B cell (primary cell): ENCODE results near the gene ALKBH4. TPM values are rescaled to one million over a fixed set of nuclear protein-coding genes. Genes with fewer than 3 reads are reported as not detected.
A peak's percentile ranks its signal among the peaks of the same experiment; 100 is the strongest.

Experiments
- ATAC-seq: fragments of 200-7000 bp; cut with Tn5 transposase; one replicate; pipeline ENCODE4 v1.10.0; 2021; ENCODE audit warnings: low read depth, mild to moderate bottlenecking, moderate number of reproducible peaks, moderate library complexity
- CTCF ChIA-PET: fragments of 350-600 bp; sonication (Branson Sonifier 250); formaldehyde crosslinking; loops from one replicate; lab custom pipeline; 2021; ENCODE audit warnings: antibody characterized with exemption, inconsistent platforms; lab: Charles Lee
- POLR2A ChIA-PET: fragments of 350-600 bp; sonication (Branson Sonifier 250); formaldehyde crosslinking; loops from one replicate; lab custom pipeline; 2021; ENCODE audit warnings: antibody characterized with exemption; lab: Charles Lee
- DNase-seq: peaks from one replicate; pipeline ENCODE4 v3.0.0; 2013
- H2AFZ ChIP-seq: 2 replicates; pipeline ENCODE4 v1.6.1; 2012; ENCODE audit warnings: mild to moderate bottlenecking, low read depth, low read length; ENCODE audit not compliant: insufficient read depth, poor library complexity, severe bottlenecking
- H3K27ac ChIP-seq, 2 donors: 1 replicate in 1 of 2; 2 replicates in 1 of 2; pipeline ENCODE4 v1.5.1; 2012 to 2013; ENCODE audit warnings: low read length in 2 of 2, mild to moderate bottlenecking in 2 of 2, moderate library complexity in 1 of 2
- H3K27me3 ChIP-seq, 4 experiments: fragments of 200-600 bp in 1 of 4; sonication (generic) in 1 of 4; replicated peaks in 1 of 4; 1 replicate in 2 of 4; 2 replicates in 2 of 4; pipeline versions ENCODE4 v1.6.1 to v1.7.0; 2013 to 2016; ENCODE audit warnings: low read length in 3 of 4, mild to moderate bottlenecking in 2 of 4, mixed read lengths in 1 of 4, moderate library complexity in 1 of 4; ENCODE audit not compliant: insufficient read depth in 4 of 4, control insufficient read depth in 3 of 4; ENCODE audit errors: control extremely low read depth in 1 of 4
- H3K36me3 ChIP-seq, 2 experiments: replicated peaks in 1 of 2; 1 replicate in 1 of 2; 2 replicates in 1 of 2; pipeline versions ENCODE4 v1.6.1 to v1.7.1; 2013; ENCODE audit warnings: low read length in 1 of 2; ENCODE audit not compliant: insufficient read depth in 2 of 2, control insufficient read depth in 1 of 2; ENCODE audit errors: control extremely low read depth in 1 of 2, extremely low read depth in 1 of 2
- H3K4me1 ChIP-seq, 2 donors: fragments of 200-600 bp in 1 of 2; sonication (generic) in 1 of 2; 1 replicate in 1 of 2; 2 replicates in 1 of 2; pipeline versions ENCODE4 v1.5.1 to v1.6.1; 2013 to 2017; ENCODE audit warnings: low read length in 2 of 2; ENCODE audit not compliant: control insufficient read depth in 2 of 2, insufficient read depth in 2 of 2
- H3K4me2 ChIP-seq: replicated peaks from 2 replicates; pipeline ENCODE3; 2012; ENCODE audit warnings: mild to moderate bottlenecking, low read depth, low read length; ENCODE audit not compliant: poor library complexity, severe bottlenecking
- H3K4me3 ChIP-seq, 5 experiments: fragments of 200-600 bp in 1 of 5; sonication (generic) in 1 of 5; 1 replicate in 3 of 5; 2 replicates in 2 of 5; pipeline versions ENCODE4 v1.5.1 to v1.7.0; 2011 to 2016; ENCODE audit warnings: low read length in 4 of 5, mild to moderate bottlenecking in 4 of 5, low read depth in 2 of 5, control low read depth in 1 of 5, moderate library complexity in 1 of 5; ENCODE audit not compliant: insufficient read depth in 1 of 5; ENCODE audit errors: control extremely low read depth in 1 of 5, extremely low read depth in 1 of 5
- H3K79me2 ChIP-seq: fragments of 200-600 bp; sonication (generic); one replicate; pipeline ENCODE4 v1.6.0; 2016; ENCODE audit warnings: low read length; ENCODE audit not compliant: control insufficient read depth, insufficient read depth
- H3K9ac ChIP-seq: fragments of 200-600 bp; sonication (generic); 2 replicates; pipeline ENCODE4 v1.6.1; 2017; ENCODE audit warnings: mild to moderate bottlenecking, low read length, moderate library complexity
- H3K9me3 ChIP-seq, 3 donors: one replicate each; pipeline versions ENCODE4 v1.6.1 to v1.7.1; 2013; ENCODE audit warnings: low read length in 2 of 3; ENCODE audit not compliant: control insufficient read depth in 2 of 3, insufficient read depth in 1 of 3; ENCODE audit errors: control extremely low read depth in 1 of 3
- H4K20me1 ChIP-seq: 2 replicates; pipeline ENCODE4 v1.6.0; 2012; ENCODE audit warnings: mild to moderate bottlenecking, low read length; ENCODE audit not compliant: insufficient read depth, control insufficient read depth, poor library complexity, severe bottlenecking
- H3K27ac Mint-ChIP-seq: one replicate; pipeline ENCODE4 v1.8.0; 2021; ENCODE audit warnings: mixed read lengths
- H3K27me3 Mint-ChIP-seq: one replicate; pipeline ENCODE4 v1.8.0; 2021; ENCODE audit warnings: mixed read lengths
- H3K4me1 Mint-ChIP-seq: one replicate; pipeline ENCODE4 v1.8.0; 2021; ENCODE audit warnings: mixed read lengths
- H3K4me3 Mint-ChIP-seq: one replicate; pipeline ENCODE4 v1.8.0; 2021; ENCODE audit warnings: mixed read lengths
- H3K9me3 Mint-ChIP-seq: one replicate; pipeline ENCODE4 v1.8.0; 2022; ENCODE audit warnings: mixed read lengths; ENCODE audit not compliant: insufficient read depth
- EZH2 ChIP-seq: IDR thresholded peaks from 2 replicates; pipeline ENCODE4 v1.6.1; 2012; ENCODE audit warnings: borderline replicate concordance, low read depth, mild to moderate bottlenecking, moderate library complexity, low read length; ENCODE audit not compliant: insufficient read depth, poor library complexity, severe bottlenecking
- WGBS: methylation state at CpG from one replicate; pipeline ENCODE4 v1.1.5; 2013; ENCODE audit warnings: missing lambda C conversion rate; ENCODE audit not compliant: insufficient coverage; 5-methylcytosine and 5-hydroxymethylcytosine counted together
- intact Hi-C: fragments of 100-400 bp; cut with micrococcal nuclease; formaldehyde crosslinking; loops from one replicate; pipeline ENCODE4 v1.10.0; 2022
- polyA plus RNA-seq: library from polyadenylated mRNA; depleted of rRNA; stranded (reverse); fragments of >200 nt; gene quantifications from 2 replicates; pipeline ENCODE4 v1.2.3, GENCODE V29; 2012
- total RNA-seq, 2 donors: library from RNA; stranded (reverse); fragments of 120-200 nt in 1 of 2; gene quantifications; 1 replicate in 1 of 2; 2 replicates in 1 of 2; pipeline versions ENCODE4 v1.2.3 to v1.2.4, GENCODE V29; 2013 to 2022
- TF ChIP-seq, protein P1 (sequence below): fragments of 200-600 bp; IDR thresholded peaks from one replicate; pipeline ENCODE4 v1.8.0; 2022; ENCODE audit warnings: antibody characterized with exemption, mild to moderate bottlenecking

ALKBH4 gene
- total and polyA plus RNA-seq, 2 donors (not counting 1 experiment from before 2014, with no cell fraction given): 6.2 to 8.6 TPM

GRCh38 chr7:102410918-102411317 lies 53.7 kb downstream of the ALKBH4 start:
- Histone ChIP-seq H2AFZ (no peak overlapping the region), H4K20me1 (no peaks in the 10 kb centered on the region), H3K9me3 (peaks cover 0 to 8% (median 0%) of the 10 kb centered on the region in 3 donors), H3K4me1 (peaks cover 45 to 62% of the 10 kb centered on the region in 2 donors), H3K27me3 (no peaks in the 10 kb centered on the region), H3K4me2 (no peak overlapping the region), H3K27ac (no peak overlapping the region), H3K79me2 (peaks cover 57% of the 10 kb centered on the region), H3K9ac (no peak overlapping the region), H3K36me3 (peaks cover 14 to 68% of the 10 kb centered on the region in 2 experiments), H3K4me3 (no peak overlapping the region)
- ATAC-seq (no peak), DNase-seq (no peak)
- POLR2A ChIA-PET: interaction anchor here (2.6 to 7.5 kb wide), 4 partner anchors 15 to 37 kb away, joined by 9 to 69 read pairs (median 18); partner anchors contain the start of gene ORAI2
- Mint-ChIP-seq H3K4me3 (no peak overlapping the region), H3K9me3 (peaks cover 8% of the 10 kb centered on the region), H3K27me3 (no peaks in the 10 kb centered on the region), H3K4me1 (peaks cover 64% of the 10 kb centered on the region), H3K27ac (peak overlapping the region; percentile 26)
- 100% methylated on average over 5 of the region's 5 CpGs for WGBS
- intact Hi-C loops: no loop called here
- TF ChIP-seq EZH2: no peak
- TF ChIP-seq, protein P1, sequence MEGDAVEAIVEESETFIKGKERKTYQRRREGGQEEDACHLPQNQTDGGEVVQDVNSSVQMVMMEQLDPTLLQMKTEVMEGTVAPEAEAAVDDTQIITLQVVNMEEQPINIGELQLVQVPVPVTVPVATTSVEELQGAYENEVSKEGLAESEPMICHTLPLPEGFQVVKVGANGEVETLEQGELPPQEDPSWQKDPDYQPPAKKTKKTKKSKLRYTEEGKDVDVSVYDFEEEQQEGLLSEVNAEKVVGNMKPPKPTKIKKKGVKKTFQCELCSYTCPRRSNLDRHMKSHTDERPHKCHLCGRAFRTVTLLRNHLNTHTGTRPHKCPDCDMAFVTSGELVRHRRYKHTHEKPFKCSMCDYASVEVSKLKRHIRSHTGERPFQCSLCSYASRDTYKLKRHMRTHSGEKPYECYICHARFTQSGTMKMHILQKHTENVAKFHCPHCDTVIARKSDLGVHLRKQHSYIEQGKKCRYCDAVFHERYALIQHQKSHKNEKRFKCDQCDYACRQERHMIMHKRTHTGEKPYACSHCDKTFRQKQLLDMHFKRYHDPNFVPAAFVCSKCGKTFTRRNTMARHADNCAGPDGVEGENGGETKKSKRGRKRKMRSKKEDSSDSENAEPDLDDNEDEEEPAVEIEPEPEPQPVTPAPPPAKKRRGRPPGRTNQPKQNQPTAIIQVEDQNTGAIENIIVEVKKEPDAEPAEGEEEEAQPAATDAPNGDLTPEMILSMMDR: no peak
- CTCF ChIA-PET: interaction anchor here (2.5 to 23.0 kb wide), 2 partner anchors 14 to 26 kb away, joined by 6 to 1182 read pairs; partner anchors contain the start of genes ORAI2 and PRKRIP1

DNA sequence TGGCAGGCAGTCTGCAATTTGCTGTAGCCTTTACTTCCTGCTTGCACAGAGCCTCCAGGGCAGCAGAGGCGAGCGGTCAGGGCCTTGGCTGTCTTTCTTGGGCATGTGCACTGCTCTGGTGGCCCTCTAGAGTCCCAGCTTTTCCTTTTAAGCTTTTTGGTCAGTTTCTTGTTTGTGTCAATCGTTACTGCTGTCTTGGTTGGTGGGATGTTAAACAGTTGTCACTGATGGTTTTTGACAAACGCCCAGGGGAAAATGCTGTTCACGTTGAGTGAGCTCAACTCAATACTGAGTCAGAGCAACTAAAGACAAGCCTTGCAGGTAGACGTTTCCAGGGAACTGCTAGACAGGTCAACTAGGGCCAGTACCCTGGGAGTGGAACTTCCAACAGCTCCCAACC lies 54.5 kb downstream of the ALKBH4 start:
- Mint-ChIP-seq H3K4me1 (peaks cover 60% of the 10 kb centered on the region), H3K27me3 (no peaks in the 10 kb centered on the region), H3K4me3 (peak overlapping the region; percentile 27), H3K27ac (peak overlapping the region; percentile 67), H3K9me3 (peaks cover 8% of the 10 kb centered on the region)
- ATAC-seq (no peak), DNase-seq (no peak)
- H3K4me2 ChIP-seq: no peak overlapping the region
- H3K79me2 ChIP-seq: peaks cover 56% of the 10 kb centered on the region
- peak overlapping the region in 1 of 2 donors; percentile 9 for H3K27ac ChIP-seq
- H2AFZ ChIP-seq: no peak overlapping the region
- POLR2A ChIA-PET: interaction anchor here (0.6 to 7.5 kb wide), 7 partner anchors 16 to 69 kb away, joined by 3 to 69 read pairs (median 10); partner anchors contain the start of gene ORAI2
- peaks cover 15 to 76% of the 10 kb centered on the region in 2 experiments for H3K36me3 ChIP-seq
- TF ChIP-seq EZH2: no peak
- TF ChIP-seq, protein P1: no peak
- CTCF ChIA-PET: interaction anchor here (2.5 to 23.0 kb wide), 2 partner anchors 14 to 27 kb away, joined by 6 to 1182 read pairs; partner anchors contain the start of genes ORAI2 and PRKRIP1
- H3K9me3 ChIP-seq: peaks cover 0 to 8% (median 0%) of the 10 kb centered on the region in 3 donors
- H4K20me1 ChIP-seq: no peaks in the 10 kb centered on the region
- H3K4me3 ChIP-seq: no peak overlapping the region
- 67% methylated on average over 5 of the region's 6 CpGs for WGBS
- H3K27me3 ChIP-seq: no peaks in the 10 kb centered on the region
- intact Hi-C loops: no loop called here
- peaks cover 37 to 54% of the 10 kb centered on the region in 2 donors for H3K4me1 ChIP-seq
- H3K9ac ChIP-seq: no peak overlapping the region
